Caco-2 (cell line): Measurements from ENCODE around the gene NFRKB. TPM values are rescaled to one million over a fixed set of nuclear protein-coding genes. Genes with fewer than 3 reads are reported as not detected.
A peak's percentile ranks its signal among the peaks of the same experiment; 100 is the strongest.

ENCODE experiments used
- BruUV-seq: library from RNA; stranded (reverse); fragments of 400-500 nt; replicated peaks from 2 replicates; lab custom pipeline; 2021; lab: Mats Ljungman, UMichigan
- CTCF ChIA-PET: fragments of 300-600 bp; sonication (Branson Sonifier 250); formaldehyde crosslinking; loops from one replicate; lab custom pipeline; 2022; ENCODE audit warnings: antibody characterized with exemption; lab: Charles Lee
- POLR2A ChIA-PET: fragments of 300-600 bp; sonication (Branson Sonifier 250); formaldehyde crosslinking; loops from one replicate; lab custom pipeline; 2022; ENCODE audit warnings: antibody characterized with exemption; lab: Charles Lee
- DNase-seq, 2 experiments: peaks; one replicate each; pipeline versions ENCODE4 v3.0.0 to v3.0.0-alpha.2; 2020 to 2022
- H3K27me3 ChIP-seq: replicated peaks from 2 replicates; pipeline ENCODE4 v1.6.0; 2011; ENCODE audit warnings: low read length; ENCODE audit not compliant: control insufficient read depth, insufficient read depth
- H3K36me3 ChIP-seq: 2 replicates; pipeline ENCODE4 v1.5.1; 2011; ENCODE audit warnings: low read length; ENCODE audit not compliant: control insufficient read depth, insufficient read depth
- H3K4me1 ChIP-seq: fragments of 250-450 bp; sonication (Bioruptor Pico); 2 replicates; pipeline ENCODE4 v1.5.1; 2020; ENCODE audit warnings: mild to moderate bottlenecking
- H3K4me3 ChIP-seq: 2 replicates; pipeline ENCODE4 v1.5.1; 2011; ENCODE audit warnings: low read depth, mild to moderate bottlenecking, control low read depth, low read length
- H3K9me3 ChIP-seq: fragments of 250-450 bp; sonication (Bioruptor Pico); 2 replicates; pipeline ENCODE4 v1.5.1; 2020; ENCODE audit warnings: mild to moderate bottlenecking, moderate library complexity
- H3K27ac Mint-ChIP-seq: one replicate; pipeline ENCODE4 v1.8.0; 2022; ENCODE audit warnings: mixed read lengths; ENCODE audit not compliant: unreplicated experiment
- H3K27me3 Mint-ChIP-seq: one replicate; pipeline ENCODE4 v1.8.0; 2022; ENCODE audit warnings: mixed read lengths; ENCODE audit not compliant: insufficient read depth, unreplicated experiment
- H3K36me3 Mint-ChIP-seq: one replicate; pipeline ENCODE4 v1.8.0; 2022; ENCODE audit warnings: mild to moderate bottlenecking, mixed read lengths; ENCODE audit not compliant: insufficient read depth, unreplicated experiment
- H3K4me1 Mint-ChIP-seq: one replicate; pipeline ENCODE4 v1.8.0; 2022; ENCODE audit warnings: low read depth, mixed read lengths; ENCODE audit not compliant: unreplicated experiment
- H3K4me3 Mint-ChIP-seq: one replicate; pipeline ENCODE4 v1.8.0; 2022; ENCODE audit warnings: mild to moderate bottlenecking, moderate library complexity, mixed read lengths; ENCODE audit not compliant: unreplicated experiment
- H3K9me3 Mint-ChIP-seq: one replicate; pipeline ENCODE4 v1.8.0; 2022; ENCODE audit warnings: mixed read lengths; ENCODE audit not compliant: unreplicated experiment
- intact Hi-C: fragments of 100-400 bp; cut with micrococcal nuclease; formaldehyde crosslinking; loops from one replicate; pipeline ENCODE4 v1.10.0; 2022; ENCODE audit not compliant: unreplicated experiment
- total RNA-seq: library from RNA; stranded (reverse); gene quantifications from 2 replicates; pipeline ENCODE4 v1.2.3, GENCODE V29; 2022
- TF ChIP-seq, protein P1 (sequence below), 2 experiments: fragments of 200-600 bp in 1 of 2; IDR thresholded peaks; 1 replicate in 1 of 2; 2 replicates in 1 of 2; pipeline versions ENCODE4 v1.5.1 to v1.8.0; 2011 to 2022; ENCODE audit warnings: antibody characterized with exemption in 1 of 2, control low read depth in 1 of 2, inconsistent platforms in 1 of 2, low read depth in 1 of 2, low read length in 1 of 2, mild to moderate bottlenecking in 1 of 2, moderate library complexity in 1 of 2; ENCODE audit not compliant: insufficient read depth in 1 of 2, severe bottlenecking in 1 of 2, unreplicated experiment in 1 of 2

NFRKB gene
- total RNA-seq, 1 experiment from 2014 or later, result 104 TPM

DNA sequence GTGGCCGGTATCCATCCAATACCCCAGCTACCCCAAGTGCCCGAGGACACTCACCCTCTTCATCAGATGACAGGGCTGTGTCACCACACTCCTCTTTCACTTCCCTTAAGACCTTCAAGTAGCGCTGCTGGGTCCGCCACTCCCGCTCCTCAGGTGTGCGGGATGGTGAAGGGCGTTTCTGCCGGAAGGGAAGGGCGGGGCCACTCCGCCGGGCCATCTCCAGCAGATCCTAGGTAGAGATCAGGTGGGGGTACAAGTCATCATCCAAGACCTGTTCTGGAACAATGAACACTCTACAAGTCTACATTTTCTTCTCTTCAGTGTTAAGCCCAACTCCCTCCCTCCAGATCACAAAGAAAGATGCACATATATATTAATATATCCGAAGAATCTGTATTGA, 10.0 kb downstream of the NFRKB start:
- intact Hi-C loops, result no loop called here
- no peaks in the 10 kb centered on the region for H3K4me1 ChIP-seq
- no peaks in the 10 kb centered on the region for H3K27me3 ChIP-seq
- H3K4me1 Mint-ChIP-seq, result no peaks in the 10 kb centered on the region
- H3K27ac Mint-ChIP-seq, result no peak overlapping the region
- no peaks in the 10 kb centered on the region for H3K9me3 Mint-ChIP-seq
- BruUV-seq, result no TSS peak
- peaks cover 100% of the 10 kb centered on the region for H3K36me3 Mint-ChIP-seq
- no peak overlapping the region for H3K4me3 ChIP-seq
- TF ChIP-seq, protein P1, sequence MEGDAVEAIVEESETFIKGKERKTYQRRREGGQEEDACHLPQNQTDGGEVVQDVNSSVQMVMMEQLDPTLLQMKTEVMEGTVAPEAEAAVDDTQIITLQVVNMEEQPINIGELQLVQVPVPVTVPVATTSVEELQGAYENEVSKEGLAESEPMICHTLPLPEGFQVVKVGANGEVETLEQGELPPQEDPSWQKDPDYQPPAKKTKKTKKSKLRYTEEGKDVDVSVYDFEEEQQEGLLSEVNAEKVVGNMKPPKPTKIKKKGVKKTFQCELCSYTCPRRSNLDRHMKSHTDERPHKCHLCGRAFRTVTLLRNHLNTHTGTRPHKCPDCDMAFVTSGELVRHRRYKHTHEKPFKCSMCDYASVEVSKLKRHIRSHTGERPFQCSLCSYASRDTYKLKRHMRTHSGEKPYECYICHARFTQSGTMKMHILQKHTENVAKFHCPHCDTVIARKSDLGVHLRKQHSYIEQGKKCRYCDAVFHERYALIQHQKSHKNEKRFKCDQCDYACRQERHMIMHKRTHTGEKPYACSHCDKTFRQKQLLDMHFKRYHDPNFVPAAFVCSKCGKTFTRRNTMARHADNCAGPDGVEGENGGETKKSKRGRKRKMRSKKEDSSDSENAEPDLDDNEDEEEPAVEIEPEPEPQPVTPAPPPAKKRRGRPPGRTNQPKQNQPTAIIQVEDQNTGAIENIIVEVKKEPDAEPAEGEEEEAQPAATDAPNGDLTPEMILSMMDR (IDR thresholded peaks at IDR 0.05; ENCODE audit: insufficient read depth in 1 of 2, low read depth in 1 of 2, low read length in 1 of 2, severe bottlenecking in 1 of 2, unreplicated experiment in 1 of 2), result no peak
- H3K27me3 Mint-ChIP-seq, result no peaks in the 10 kb centered on the region
- peaks cover 24% of the 10 kb centered on the region for H3K36me3 ChIP-seq
- H3K9me3 ChIP-seq, result no peaks in the 10 kb centered on the region
- no peak overlapping the region for H3K4me3 Mint-ChIP-seq
- ChIA-PET CTCF (interaction anchor here (0.5 to 0.9 kb wide), 2 partner anchors 10 to 38 kb away, joined by 3 read pairs; no protein-coding TSS in a partner anchor), POLR2A (no interaction called here)
- DNase-seq, result no peak

DNA sequence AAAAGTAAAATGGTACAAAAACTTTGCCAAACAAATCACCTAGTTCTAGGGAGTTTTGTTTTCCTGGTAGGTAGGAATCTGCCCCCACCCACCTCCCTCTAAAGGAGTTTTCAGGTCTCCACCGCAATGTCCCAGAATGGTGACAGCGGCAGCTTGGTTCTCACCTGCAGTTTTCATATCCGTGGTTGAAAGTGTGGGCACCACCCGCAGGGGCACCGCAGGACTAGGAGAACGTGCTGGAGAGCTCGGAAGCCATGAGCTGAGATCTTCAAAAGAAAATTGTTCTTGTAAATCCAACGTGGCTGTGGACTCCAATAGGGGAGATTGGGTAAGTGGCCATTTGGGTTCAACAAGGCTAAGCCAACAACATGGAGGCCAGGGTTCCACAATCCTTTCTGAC, 10.8 kb downstream of the NFRKB start:
- no peak overlapping the region for H3K4me3 Mint-ChIP-seq
- no peaks in the 10 kb centered on the region for H3K27me3 Mint-ChIP-seq
- Histone ChIP-seq H3K4me3 (no peak overlapping the region), H3K27me3 (no peaks in the 10 kb centered on the region), H3K4me1 (no peaks in the 10 kb centered on the region), H3K9me3 (no peaks in the 10 kb centered on the region), H3K36me3 (peaks cover 25% of the 10 kb centered on the region)
- H3K36me3 Mint-ChIP-seq, result peaks cover 100% of the 10 kb centered on the region
- no peaks in the 10 kb centered on the region for H3K4me1 Mint-ChIP-seq
- ChIA-PET POLR2A (no interaction called here), CTCF (no interaction called here)
- intact Hi-C loops, result no loop called here
- no peak overlapping the region for H3K27ac Mint-ChIP-seq
- no TSS peak for BruUV-seq
- no peaks in the 10 kb centered on the region for H3K9me3 Mint-ChIP-seq
- no peak for DNase-seq
- TF ChIP-seq, protein P1 (IDR thresholded peaks at IDR 0.05; ENCODE audit: insufficient read depth in 1 of 2, low read depth in 1 of 2, low read length in 1 of 2, severe bottlenecking in 1 of 2, unreplicated experiment in 1 of 2), result no peak

DNA sequence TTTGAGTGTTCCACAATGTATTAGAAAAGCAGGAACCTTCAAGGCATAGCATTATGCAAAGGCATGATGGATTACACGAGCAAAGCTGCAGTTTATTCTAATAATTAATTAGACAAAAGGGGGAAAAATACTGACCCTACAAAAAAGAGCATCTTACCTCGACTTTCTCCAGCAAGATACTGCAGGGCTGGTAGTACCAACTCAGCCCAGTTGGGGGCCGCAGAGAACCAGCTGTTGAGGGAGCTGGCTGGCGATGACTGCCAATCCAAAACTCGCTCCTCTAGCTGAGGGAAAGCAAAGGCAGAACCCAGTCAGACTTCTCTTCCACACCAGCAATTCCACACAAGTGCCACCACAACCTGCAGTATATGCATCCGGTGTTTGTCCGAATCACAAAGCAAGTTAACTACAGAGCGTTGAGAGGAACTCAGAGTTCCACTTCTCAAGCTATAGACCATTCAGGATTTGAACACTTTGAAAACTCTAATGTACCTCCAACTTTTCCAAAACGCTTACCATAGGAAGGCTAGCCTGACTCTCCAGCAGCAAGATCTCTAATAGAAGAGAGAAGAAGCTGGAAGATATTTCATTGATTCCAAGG, 13.7 kb downstream of the NFRKB start:
- Histone ChIP-seq H3K9me3 (no peaks in the 10 kb centered on the region), H3K4me1 (no peaks in the 10 kb centered on the region), H3K36me3 (peaks cover 29% of the 10 kb centered on the region), H3K4me3 (no peak overlapping the region), H3K27me3 (no peaks in the 10 kb centered on the region)
- intact Hi-C loops, result loop anchor here (1.0 kb wide), 2 partner anchors 251 to 332 kb away; no protein-coding TSS in a partner anchor
- Mint-ChIP-seq H3K4me1 (no peaks in the 10 kb centered on the region), H3K36me3 (peaks cover 100% of the 10 kb centered on the region), H3K27me3 (no peaks in the 10 kb centered on the region), H3K4me3 (no peak overlapping the region), H3K27ac (no peak overlapping the region), H3K9me3 (no peaks in the 10 kb centered on the region)
- TF ChIP-seq, protein P1 (IDR thresholded peaks at IDR 0.05; ENCODE audit: insufficient read depth in 1 of 2, low read depth in 1 of 2, low read length in 1 of 2, severe bottlenecking in 1 of 2, unreplicated experiment in 1 of 2), result peak; percentile 94 to 96
- ChIA-PET POLR2A (interaction anchor here (0.5 to 0.8 kb wide), 2 partner anchors 14 to 20 kb away, joined by 4 to 5 read pairs; no protein-coding TSS in a partner anchor), CTCF (interaction anchor here (0.6 to 1.8 kb wide), 20 partner anchors 13 to 331 kb away, joined by 3 to 32 read pairs (median 3); partner anchors contain the start of gene NFRKB)
- peak; percentile 72 to 84 for DNase-seq
- BruUV-seq, result no TSS peak
